ENCODE measurements around the gene CEP128. TPM values are rescaled to one million over a fixed set of nuclear protein-coding genes. Genes with fewer than 3 reads are reported as not detected.

CEP128 gene
- polyA plus RNA-seq, 1 of the 3 experiments (the other 2 are of a cell fraction): 1.2 TPM

DNA sequence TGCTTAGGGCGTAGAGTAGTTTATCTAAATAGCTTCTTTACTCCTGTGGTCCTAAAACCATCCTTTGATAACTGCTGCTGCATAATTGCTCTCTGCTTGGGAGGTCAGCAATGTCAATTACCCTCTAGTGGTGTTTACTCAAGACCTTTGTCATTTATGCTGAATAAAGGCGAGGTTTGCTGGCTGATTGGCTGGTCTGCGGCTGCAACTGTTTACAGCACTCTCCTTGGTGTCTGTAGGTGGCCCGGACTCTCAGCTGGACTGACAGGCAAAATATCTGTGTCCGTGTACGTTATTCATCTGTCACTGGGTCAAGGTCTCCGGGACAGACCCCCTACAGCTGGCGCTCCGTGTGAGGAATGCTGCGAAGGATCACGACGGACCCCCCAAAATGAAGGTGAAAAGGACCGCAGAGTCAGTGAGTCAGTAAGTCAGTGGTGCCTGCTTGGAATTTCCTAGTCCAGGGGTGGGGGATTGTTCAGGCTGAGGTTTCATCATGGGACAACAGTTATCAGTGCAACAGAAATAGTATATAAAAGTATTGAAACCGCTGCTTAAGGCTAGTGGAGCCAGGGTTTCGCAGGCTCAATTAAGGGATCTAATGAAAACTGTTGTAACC is 476.9 kb downstream of the CEP128 start:
- no peaks in the 10 kb centered on the region for H4K20me1 ChIP-seq (ENCODE audit: insufficient read depth)
- CTCF ChIA-PET: no interaction called here
- no peak overlapping the region for H3K9ac ChIP-seq
- DNase-seq: no peak
- 91% methylated on average over 14 of the region's 15 CpGs for WGBS (ENCODE audit: low lambda C conversion rate)
- no peaks in the 10 kb centered on the region for H3K36me3 ChIP-seq (replicated peaks in 1 of 2; ENCODE audit: control insufficient read depth in 1 of 2, insufficient read depth in 2 of 2, low read length in 1 of 2)
- no peaks in the 10 kb centered on the region for H3K27me3 ChIP-seq (ENCODE audit: insufficient read depth)
- no peaks in the 10 kb centered on the region for H3F3A ChIP-seq (replicated peaks; ENCODE audit: insufficient read depth)
- TF ChIP-seq POLR2AphosphoS5 (IDR thresholded peaks at IDR 0.05; ENCODE audit: low read depth, low read length): no peak
- no peak overlapping the region for H2AFZ ChIP-seq (ENCODE audit: low read depth)
- H3K9me3 ChIP-seq: no peaks in the 10 kb centered on the region
- H3K4me1 ChIP-seq (ENCODE audit: control insufficient read depth in 1 of 2, insufficient read depth in 2 of 2, low read depth in 1 of 2, low read length in 1 of 2): no peaks in the 10 kb centered on the region
- no peak overlapping the region for H3K27ac ChIP-seq (ENCODE audit: low read depth in 2 of 2, low read length in 1 of 2)
- H3K4me2 ChIP-seq: no peak overlapping the region
- H3K79me2 ChIP-seq (ENCODE audit: insufficient read depth): no peaks in the 10 kb centered on the region
- POLR2A ChIA-PET: no interaction called here
- H3K4me3 ChIP-seq (ENCODE audit: low read depth in 2 of 2, low read length in 1 of 2): no peak overlapping the region
- H3K9me2 ChIP-seq: no peaks in the 10 kb centered on the region

DNA sequence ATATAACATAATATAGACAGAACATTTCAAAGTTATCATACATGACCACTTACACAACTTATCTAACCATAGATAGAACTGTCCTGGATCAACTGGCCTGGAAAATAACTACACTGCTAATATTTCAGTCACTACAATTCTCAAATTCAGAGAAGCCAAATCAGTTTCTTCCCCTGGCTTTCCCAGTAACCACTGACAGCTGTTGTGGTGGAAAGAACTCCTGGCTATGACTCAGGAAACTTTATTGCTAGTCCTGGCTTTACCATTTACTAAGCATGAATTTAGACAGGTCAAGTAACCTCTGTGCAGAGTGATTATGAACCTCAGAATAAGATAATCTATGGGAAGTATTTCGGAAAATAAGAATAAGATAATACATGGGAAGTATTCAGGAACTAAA is 485.3 kb downstream of the CEP128 start:
- Histone ChIP-seq H3K27me3 (ENCODE audit: insufficient read depth) (no peaks in the 10 kb centered on the region), H3K36me3 (replicated peaks in 1 of 2; ENCODE audit: control insufficient read depth in 1 of 2, insufficient read depth in 2 of 2, low read length in 1 of 2) (no peaks in the 10 kb centered on the region), H2AFZ (ENCODE audit: low read depth) (no peak overlapping the region), H3K4me2 (no peak overlapping the region), H3K79me2 (ENCODE audit: insufficient read depth) (no peaks in the 10 kb centered on the region), H3F3A (replicated peaks; ENCODE audit: insufficient read depth) (no peaks in the 10 kb centered on the region), H3K27ac (ENCODE audit: low read depth in 2 of 2, low read length in 1 of 2) (no peak overlapping the region), H3K9me3 (no peaks in the 10 kb centered on the region), H3K9ac (no peak overlapping the region), H4K20me1 (ENCODE audit: insufficient read depth) (no peaks in the 10 kb centered on the region), H3K4me1 (ENCODE audit: control insufficient read depth in 1 of 2, insufficient read depth in 2 of 2, low read depth in 1 of 2, low read length in 1 of 2) (no peaks in the 10 kb centered on the region), H3K9me2 (no peaks in the 10 kb centered on the region), H3K4me3 (ENCODE audit: low read depth in 2 of 2, low read length in 1 of 2) (no peak overlapping the region)
- ChIA-PET POLR2A (no interaction called here), CTCF (interaction anchor here (0.6 kb wide), 1 partner anchor 377 kb away, joined by 3 read pairs; no protein-coding TSS in a partner anchor)
- TF ChIP-seq YY1 (IDR thresholded peaks at IDR 0.05; ENCODE audit: low read depth) (no peak), RCOR1 (IDR thresholded peaks at IDR 0.05; ENCODE audit: low read length) (no peak), GABPA (IDR thresholded peaks at IDR 0.05; ENCODE audit: low read depth) (no peak), FOSL2 (IDR thresholded peaks at IDR 0.05; ENCODE audit: borderline replicate concordance, low read depth) (no peak), RFX5 (IDR thresholded peaks at IDR 0.05; ENCODE audit: low read length) (no peak), RAD21 (IDR thresholded peaks at IDR 0.05; ENCODE audit: low read length) (no peak), FOXM1 (IDR thresholded peaks at IDR 0.05; ENCODE audit: low read depth) (no peak), RXRA (IDR thresholded peaks at IDR 0.05; ENCODE audit: borderline replicate concordance, low read depth) (no peak), CHD2 (IDR thresholded peaks at IDR 0.05; ENCODE audit: low read length, partially characterized antibody) (no peak)
- TF ChIP-seq, protein P1, sequence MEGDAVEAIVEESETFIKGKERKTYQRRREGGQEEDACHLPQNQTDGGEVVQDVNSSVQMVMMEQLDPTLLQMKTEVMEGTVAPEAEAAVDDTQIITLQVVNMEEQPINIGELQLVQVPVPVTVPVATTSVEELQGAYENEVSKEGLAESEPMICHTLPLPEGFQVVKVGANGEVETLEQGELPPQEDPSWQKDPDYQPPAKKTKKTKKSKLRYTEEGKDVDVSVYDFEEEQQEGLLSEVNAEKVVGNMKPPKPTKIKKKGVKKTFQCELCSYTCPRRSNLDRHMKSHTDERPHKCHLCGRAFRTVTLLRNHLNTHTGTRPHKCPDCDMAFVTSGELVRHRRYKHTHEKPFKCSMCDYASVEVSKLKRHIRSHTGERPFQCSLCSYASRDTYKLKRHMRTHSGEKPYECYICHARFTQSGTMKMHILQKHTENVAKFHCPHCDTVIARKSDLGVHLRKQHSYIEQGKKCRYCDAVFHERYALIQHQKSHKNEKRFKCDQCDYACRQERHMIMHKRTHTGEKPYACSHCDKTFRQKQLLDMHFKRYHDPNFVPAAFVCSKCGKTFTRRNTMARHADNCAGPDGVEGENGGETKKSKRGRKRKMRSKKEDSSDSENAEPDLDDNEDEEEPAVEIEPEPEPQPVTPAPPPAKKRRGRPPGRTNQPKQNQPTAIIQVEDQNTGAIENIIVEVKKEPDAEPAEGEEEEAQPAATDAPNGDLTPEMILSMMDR (IDR thresholded peaks at IDR 0.05): no peak
- TF ChIP-seq, protein P2, sequence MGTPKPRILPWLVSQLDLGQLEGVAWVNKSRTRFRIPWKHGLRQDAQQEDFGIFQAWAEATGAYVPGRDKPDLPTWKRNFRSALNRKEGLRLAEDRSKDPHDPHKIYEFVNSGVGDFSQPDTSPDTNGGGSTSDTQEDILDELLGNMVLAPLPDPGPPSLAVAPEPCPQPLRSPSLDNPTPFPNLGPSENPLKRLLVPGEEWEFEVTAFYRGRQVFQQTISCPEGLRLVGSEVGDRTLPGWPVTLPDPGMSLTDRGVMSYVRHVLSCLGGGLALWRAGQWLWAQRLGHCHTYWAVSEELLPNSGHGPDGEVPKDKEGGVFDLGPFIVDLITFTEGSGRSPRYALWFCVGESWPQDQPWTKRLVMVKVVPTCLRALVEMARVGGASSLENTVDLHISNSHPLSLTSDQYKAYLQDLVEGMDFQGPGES (IDR thresholded peaks at IDR 0.05; ENCODE audit: low read depth, low read length): no peak
- DNase-seq: no peak
- WGBS (ENCODE audit: low lambda C conversion rate): 92% methylated on average over 1 of the region's 1 CpG

All from SK-N-SH (cell line).